ENCODE measurements around the gene CORO6.

DNA sequence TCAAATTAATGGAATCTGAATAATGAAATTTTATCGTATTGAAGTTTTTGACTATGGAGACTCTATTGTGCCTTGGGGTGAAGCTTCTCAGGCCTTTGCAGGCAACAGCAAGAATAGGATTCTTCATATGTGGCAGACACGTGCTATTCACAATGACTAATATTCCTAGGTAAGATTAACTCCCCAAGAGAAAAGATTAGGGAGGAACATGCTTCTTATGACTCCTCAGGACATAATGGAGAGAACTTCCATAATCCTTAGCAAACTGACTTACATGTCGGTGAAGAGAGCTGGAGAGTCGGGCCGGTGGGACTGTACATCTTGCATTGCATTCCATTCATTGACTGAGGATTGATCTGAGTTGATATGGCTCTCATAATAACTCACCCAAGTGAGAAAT, 48.9 kb upstream of the CORO6 start:
- TF ChIP-seq CTCF (IDR thresholded peaks at IDR 0.05; ENCODE audit: low read length) (no peak), EZH2 (IDR thresholded peaks at IDR 0.05; ENCODE audit: borderline replicate concordance, low read length) (no peak)

Data from OCI-LY1 (cell line).